ENCODE measurements around the gene HOXC9. TPM values are rescaled to one million over a fixed set of nuclear protein-coding genes. Genes with fewer than 3 reads are reported as not detected.

The HOXC9 gene
- polyA plus RNA-seq, 4 donors: 15.9 to 22.1 (median 19.7) TPM

GRCh38 chr12:53961025-53961761 lies 38.8 kb upstream of the HOXC9 start:
- no peak for DNase-seq (ENCODE audit: low read depth in 4 of 4, low spot score in 3 of 4)

GRCh38 chr12:53963005-53963404 lies 37.0 kb upstream of the HOXC9 start:
- DNase-seq (ENCODE audit: low read depth in 4 of 4, low spot score in 3 of 4): no peak

GRCh38 chr12:53963434-53964314 lies 36.3 kb upstream of the HOXC9 start:
- DNase-seq (ENCODE audit: low read depth in 4 of 4, low spot score in 3 of 4): no peak

GRCh38 chr12:53964315-53964713 lies 35.6 kb upstream of the HOXC9 start:
- DNase-seq (ENCODE audit: low read depth in 4 of 4, low spot score in 3 of 4): no peak

GRCh38 chr12:53965281-53966084 lies 34.5 kb upstream of the HOXC9 start:
- DNase-seq (ENCODE audit: low read depth in 4 of 4, low spot score in 3 of 4): no peak

- DNase-seq (ENCODE audit: low read depth in 4 of 4, low spot score in 3 of 4): no peak
Observed at GRCh38 chr12:53966085-53966384, 33.9 kb upstream of the HOXC9 start.

GRCh38 chr12:53966385-53967133 lies 33.4 kb upstream of the HOXC9 start:
- DNase-seq (ENCODE audit: low read depth in 4 of 4, low spot score in 3 of 4): no peak

GRCh38 chr12:53967421-53967925 lies 32.5 kb upstream of the HOXC9 start:
- no peak for DNase-seq (ENCODE audit: low read depth in 4 of 4, low spot score in 3 of 4)

- no peak for DNase-seq (ENCODE audit: low read depth in 4 of 4, low spot score in 3 of 4)
Observed at GRCh38 chr12:53968214-53969127, 31.5 kb upstream of the HOXC9 start.

- DNase-seq (ENCODE audit: low read depth in 4 of 4, low spot score in 3 of 4): no peak
Observed at GRCh38 chr12:53969588-53970259, 30.2 kb upstream of the HOXC9 start.

GRCh38 chr12:53970451-53970850 lies 29.5 kb upstream of the HOXC9 start:
- DNase-seq (ENCODE audit: low read depth in 4 of 4, low spot score in 3 of 4): no peak

- no peak for DNase-seq (ENCODE audit: low read depth in 4 of 4, low spot score in 3 of 4)
Observed at GRCh38 chr12:53971129-53971528, 28.8 kb upstream of the HOXC9 start.

- no peak for DNase-seq (ENCODE audit: low read depth in 4 of 4, low spot score in 3 of 4)
Observed at GRCh38 chr12:53971686-53972085, 28.3 kb upstream of the HOXC9 start.

GRCh38 chr12:53972152-53972702 lies 27.7 kb upstream of the HOXC9 start:
- DNase-seq (ENCODE audit: low read depth in 4 of 4, low spot score in 3 of 4): no peak

GRCh38 chr12:53972722-53973235 lies 27.2 kb upstream of the HOXC9 start, which contains the start of gene HOXC11:
HOXC11 (plus strand) TSS chr12:53973126; CDS start chr12:53973242, 116 bp downstream.
- no peak for DNase-seq (ENCODE audit: low read depth in 4 of 4, low spot score in 3 of 4)

- DNase-seq (ENCODE audit: low read depth in 4 of 4, low spot score in 3 of 4): no peak
Observed at GRCh38 chr12:53973236-53974042, 26.5 kb upstream of the HOXC9 start.

Measured in right renal pelvis (tissue), 4 donors.